ENCODE measurements around the gene LMAN2. TPM values are rescaled to one million over a fixed set of nuclear protein-coding genes. Genes with fewer than 3 reads are reported as not detected.

The LMAN2 gene
- total and polyA plus RNA-seq, 2 experiments from 2014 or later, result 153 to 227 TPM

DNA sequence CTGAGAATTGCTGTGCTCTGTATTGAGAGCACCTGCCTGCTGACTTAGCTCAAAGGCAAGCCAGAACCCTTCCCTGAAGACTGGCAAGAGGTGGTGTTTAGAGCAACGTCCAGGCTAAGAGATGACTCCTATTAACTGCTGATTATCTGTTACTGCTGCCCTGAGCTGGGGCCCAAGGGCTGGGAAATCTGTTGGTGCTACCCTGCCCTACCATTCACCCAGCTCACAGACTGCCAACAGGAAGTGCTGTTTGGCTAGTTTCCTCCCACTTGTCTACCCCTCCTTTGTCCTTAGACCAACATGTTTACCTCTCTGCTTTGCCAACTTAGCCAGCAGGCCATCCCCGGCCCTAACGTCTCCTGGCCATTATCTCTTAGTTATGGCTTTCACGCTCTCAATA is 54.9 kb downstream of the LMAN2 start (continued):
- TF ChIP-seq, protein P1, sequence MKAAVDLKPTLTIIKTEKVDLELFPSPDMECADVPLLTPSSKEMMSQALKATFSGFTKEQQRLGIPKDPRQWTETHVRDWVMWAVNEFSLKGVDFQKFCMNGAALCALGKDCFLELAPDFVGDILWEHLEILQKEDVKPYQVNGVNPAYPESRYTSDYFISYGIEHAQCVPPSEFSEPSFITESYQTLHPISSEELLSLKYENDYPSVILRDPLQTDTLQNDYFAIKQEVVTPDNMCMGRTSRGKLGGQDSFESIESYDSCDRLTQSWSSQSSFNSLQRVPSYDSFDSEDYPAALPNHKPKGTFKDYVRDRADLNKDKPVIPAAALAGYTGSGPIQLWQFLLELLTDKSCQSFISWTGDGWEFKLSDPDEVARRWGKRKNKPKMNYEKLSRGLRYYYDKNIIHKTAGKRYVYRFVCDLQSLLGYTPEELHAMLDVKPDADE (IDR thresholded peaks at IDR 0.05), result no peak
- TF ChIP-seq NANOG (IDR thresholded peaks at IDR 0.05; ENCODE audit: borderline replicate concordance), result no peak
- no peak for TF ChIP-seq STAT1 (IDR thresholded peaks at IDR 0.05; ENCODE audit: unreplicated experiment)
- TF ChIP-seq, protein P2, sequence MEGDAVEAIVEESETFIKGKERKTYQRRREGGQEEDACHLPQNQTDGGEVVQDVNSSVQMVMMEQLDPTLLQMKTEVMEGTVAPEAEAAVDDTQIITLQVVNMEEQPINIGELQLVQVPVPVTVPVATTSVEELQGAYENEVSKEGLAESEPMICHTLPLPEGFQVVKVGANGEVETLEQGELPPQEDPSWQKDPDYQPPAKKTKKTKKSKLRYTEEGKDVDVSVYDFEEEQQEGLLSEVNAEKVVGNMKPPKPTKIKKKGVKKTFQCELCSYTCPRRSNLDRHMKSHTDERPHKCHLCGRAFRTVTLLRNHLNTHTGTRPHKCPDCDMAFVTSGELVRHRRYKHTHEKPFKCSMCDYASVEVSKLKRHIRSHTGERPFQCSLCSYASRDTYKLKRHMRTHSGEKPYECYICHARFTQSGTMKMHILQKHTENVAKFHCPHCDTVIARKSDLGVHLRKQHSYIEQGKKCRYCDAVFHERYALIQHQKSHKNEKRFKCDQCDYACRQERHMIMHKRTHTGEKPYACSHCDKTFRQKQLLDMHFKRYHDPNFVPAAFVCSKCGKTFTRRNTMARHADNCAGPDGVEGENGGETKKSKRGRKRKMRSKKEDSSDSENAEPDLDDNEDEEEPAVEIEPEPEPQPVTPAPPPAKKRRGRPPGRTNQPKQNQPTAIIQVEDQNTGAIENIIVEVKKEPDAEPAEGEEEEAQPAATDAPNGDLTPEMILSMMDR (conservative IDR thresholded peaks at IDR 0.05; ENCODE audit: low read depth in 2 of 2), result no peak
- no peak for TF ChIP-seq POLR2AphosphoS5 (IDR thresholded peaks at IDR 0.05; ENCODE audit: low read depth)
- no peak for TF ChIP-seq JUNB (IDR thresholded peaks at IDR 0.05; ENCODE audit: unreplicated experiment)
- TF ChIP-seq, protein P3, sequence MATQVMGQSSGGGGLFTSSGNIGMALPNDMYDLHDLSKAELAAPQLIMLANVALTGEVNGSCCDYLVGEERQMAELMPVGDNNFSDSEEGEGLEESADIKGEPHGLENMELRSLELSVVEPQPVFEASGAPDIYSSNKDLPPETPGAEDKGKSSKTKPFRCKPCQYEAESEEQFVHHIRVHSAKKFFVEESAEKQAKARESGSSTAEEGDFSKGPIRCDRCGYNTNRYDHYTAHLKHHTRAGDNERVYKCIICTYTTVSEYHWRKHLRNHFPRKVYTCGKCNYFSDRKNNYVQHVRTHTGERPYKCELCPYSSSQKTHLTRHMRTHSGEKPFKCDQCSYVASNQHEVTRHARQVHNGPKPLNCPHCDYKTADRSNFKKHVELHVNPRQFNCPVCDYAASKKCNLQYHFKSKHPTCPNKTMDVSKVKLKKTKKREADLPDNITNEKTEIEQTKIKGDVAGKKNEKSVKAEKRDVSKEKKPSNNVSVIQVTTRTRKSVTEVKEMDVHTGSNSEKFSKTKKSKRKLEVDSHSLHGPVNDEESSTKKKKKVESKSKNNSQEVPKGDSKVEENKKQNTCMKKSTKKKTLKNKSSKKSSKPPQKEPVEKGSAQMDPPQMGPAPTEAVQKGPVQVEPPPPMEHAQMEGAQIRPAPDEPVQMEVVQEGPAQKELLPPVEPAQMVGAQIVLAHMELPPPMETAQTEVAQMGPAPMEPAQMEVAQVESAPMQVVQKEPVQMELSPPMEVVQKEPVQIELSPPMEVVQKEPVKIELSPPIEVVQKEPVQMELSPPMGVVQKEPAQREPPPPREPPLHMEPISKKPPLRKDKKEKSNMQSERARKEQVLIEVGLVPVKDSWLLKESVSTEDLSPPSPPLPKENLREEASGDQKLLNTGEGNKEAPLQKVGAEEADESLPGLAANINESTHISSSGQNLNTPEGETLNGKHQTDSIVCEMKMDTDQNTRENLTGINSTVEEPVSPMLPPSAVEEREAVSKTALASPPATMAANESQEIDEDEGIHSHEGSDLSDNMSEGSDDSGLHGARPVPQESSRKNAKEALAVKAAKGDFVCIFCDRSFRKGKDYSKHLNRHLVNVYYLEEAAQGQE (IDR thresholded peaks at IDR 0.05; ENCODE audit: unreplicated experiment), result no peak
- no peak for TF ChIP-seq ZNF331 (CRISPR knock-in tag; IDR thresholded peaks at IDR 0.05; ENCODE audit: low read depth)
- TF ChIP-seq CREB1 (CRISPR knock-in tag; IDR thresholded peaks at IDR 0.05; ENCODE audit: low read depth), result no peak
- no peak for TF ChIP-seq EZH2 (IDR thresholded peaks at IDR 0.05; ENCODE audit: low read depth, unreplicated experiment)
- TF ChIP-seq EZH2phosphoT487 (IDR thresholded peaks at IDR 0.05; ENCODE audit: unreplicated experiment), result no peak

- Mint-ChIP-seq H3K27ac (no peak overlapping the region; the same call in 1 of the 2 replicates), H3K9me3 (no peaks in the 10 kb centered on the region; the same call in 2 of the 3 replicates), H3K36me3 (ENCODE audit: low read depth) (peaks cover 81% of the 10 kb centered on the region), H3K4me3 (no peak overlapping the region), H3K27me3 (ENCODE audit: insufficient read depth, low read depth, poor library complexity) (peaks cover 30% of the 10 kb centered on the region), H3K4me1 (peaks cover 48% of the 10 kb centered on the region)
- peaks cover 37% of the 10 kb centered on the region for H3F3A ChIP-seq (replicated peaks; ENCODE audit: low read depth)
- DNase-seq (ENCODE audit: low spot score) (no peak), ATAC-seq (no peak)
- H3K79me2 ChIP-seq (replicated peaks; ENCODE audit: insufficient read depth), result peaks cover 13% of the 10 kb centered on the region; the same call in 1 of the 2 replicates
- H3K4me1 ChIP-seq (ENCODE audit: insufficient read depth), result peaks cover 31% of the 10 kb centered on the region
- no peak overlapping the region for H2AFZ ChIP-seq
- peaks cover 42% of the 10 kb centered on the region for H3K36me3 ChIP-seq (ENCODE audit: insufficient read depth)
- H3K27me3 ChIP-seq (ENCODE audit: insufficient read depth), result no peaks in the 10 kb centered on the region
- H3K4me2 ChIP-seq, result no peak overlapping the region
- H4K20me1 ChIP-seq (replicated peaks; ENCODE audit: insufficient read depth), result peaks cover 41% of the 10 kb centered on the region
- TF ChIP-seq EZH2 (IDR thresholded peaks at IDR 0.05; ENCODE audit: low read depth, unreplicated experiment) (no peak), ZNF114 (CRISPR knock-in tag; IDR thresholded peaks at IDR 0.05) (no peak), ZNF331 (CRISPR knock-in tag; IDR thresholded peaks at IDR 0.05; ENCODE audit: low read depth) (no peak), JUNB (IDR thresholded peaks at IDR 0.05; ENCODE audit: unreplicated experiment) (no peak)
- H3K9me2 ChIP-seq (ENCODE audit: insufficient read depth), result no peaks in the 10 kb centered on the region
- H3K4me3 ChIP-seq, result no peak overlapping the region
- peak overlapping the region; percentile 53 for H3K27ac ChIP-seq (ENCODE audit: low read depth)
Measured at GRCh38 chr5:177295924-177296323, 55.5 kb downstream of the LMAN2 start.

Data from GM23338 (cell line).